Mesenteric fat pad (tissue), 1 donor: ENCODE measurements around the gene SLC35F3. TPM values are rescaled to one million over a fixed set of nuclear protein-coding genes. Genes with fewer than 3 reads are reported as not detected.
"Not testable (repeated sequence)": the region's sequence is repeated elsewhere in the genome, so short reads cannot be mapped to it uniquely, and the experiment has no call there.

Source experiments
- DNase-seq: peaks from one replicate; pipeline ENCODE4 v3.0.0-alpha.2; 2020; ENCODE audit warnings: low spot score
- total RNA-seq: library from RNA; stranded (reverse); fragmentation: NEBNext Ultra II Directional; extraction: Animal tissue kit (Norgen Biotek cat#: 25700); gene quantifications from one replicate; pipeline ENCODE4 v1.2.1, GENCODE V29; 2021
- donor health status: DM: yes; HTN: yes; CAD: no.

The SLC35F3 gene
- total RNA-seq, 1 donor from 2014 or later: not detected

DNA sequence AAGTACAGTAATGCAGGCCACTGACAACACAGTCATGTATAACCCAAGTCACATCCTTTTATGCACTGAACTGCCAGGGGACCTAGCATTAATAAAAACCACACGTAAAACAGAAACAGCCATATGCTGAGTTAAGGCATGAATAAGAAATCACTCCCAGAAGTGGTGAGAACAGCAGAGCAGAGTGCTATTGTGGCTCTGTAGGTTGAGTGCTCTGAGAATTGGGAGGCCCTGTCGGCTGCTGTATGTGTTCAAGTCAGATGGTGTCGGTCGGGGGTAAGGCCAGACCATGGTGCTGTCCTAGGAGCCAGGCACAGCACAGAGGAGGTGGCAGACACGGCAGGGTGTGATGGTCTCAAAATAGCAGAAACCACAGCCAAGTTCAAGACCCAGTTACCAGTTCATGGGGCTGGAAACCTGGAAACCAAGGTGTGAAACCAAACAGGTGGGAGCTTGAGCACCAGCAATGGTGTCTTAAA lies 342.2 kb downstream of the SLC35F3 start:
- DNase-seq: no peak

DNA sequence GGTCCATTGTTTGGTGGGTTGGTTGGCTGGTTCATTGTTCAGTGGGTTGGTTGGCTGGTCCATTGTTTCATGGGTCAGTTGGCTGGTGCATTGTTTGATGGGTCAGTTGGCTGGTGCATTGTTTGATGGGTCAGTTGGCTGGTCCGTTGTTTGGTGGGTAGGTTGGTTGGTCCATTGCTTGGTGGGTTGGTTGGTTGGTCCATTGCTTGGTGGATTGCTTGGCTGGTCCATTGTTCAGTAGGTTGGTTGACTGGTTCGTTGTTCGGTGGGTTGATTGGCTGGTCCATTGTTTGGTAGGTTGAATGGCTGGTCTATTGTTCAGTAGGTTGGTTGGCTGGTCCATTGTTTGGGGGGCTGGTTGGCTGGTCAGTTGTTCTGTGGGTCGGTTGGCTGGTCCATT lies 343.3 kb downstream of the SLC35F3 start:
- DNase-seq: not testable (repeated sequence)

DNA sequence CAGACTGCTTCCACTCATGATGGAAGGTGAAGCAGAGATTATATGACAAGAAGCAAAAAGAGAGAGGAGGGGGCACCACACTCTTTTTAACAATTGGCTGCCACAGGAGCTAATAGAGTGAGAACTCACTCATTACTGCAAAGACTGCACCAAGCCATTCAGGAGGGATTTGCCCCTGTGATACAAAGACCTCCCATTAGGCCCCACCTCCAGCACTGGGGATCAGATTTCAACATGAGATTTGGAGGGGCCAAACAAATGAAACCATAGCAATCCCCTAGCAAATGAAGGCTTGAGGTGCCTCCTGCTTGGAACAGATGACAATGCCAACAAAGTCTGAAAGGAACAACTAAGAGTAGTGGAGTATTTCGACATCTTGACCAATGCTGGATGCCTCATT lies 346.3 kb downstream of the SLC35F3 start:
- no peak for DNase-seq

DNA sequence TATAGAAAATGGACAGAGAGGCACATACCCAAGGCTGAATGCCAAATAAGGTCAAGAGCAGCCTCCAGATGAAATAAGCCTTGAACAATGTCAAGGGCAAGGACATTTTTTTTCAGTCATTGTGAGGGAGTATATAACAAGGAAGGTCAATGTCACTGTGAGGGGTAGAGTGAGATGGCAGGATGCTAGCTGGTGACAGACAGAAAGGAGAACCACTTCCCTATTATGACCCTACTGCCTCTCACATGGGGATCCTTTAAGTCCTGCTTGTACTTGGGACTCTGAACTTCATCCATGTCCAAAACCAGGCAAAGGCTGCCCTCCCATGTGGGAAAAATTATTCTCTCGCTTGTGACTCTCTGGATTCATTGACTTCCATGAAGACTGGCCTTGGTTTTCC lies 349.3 kb downstream of the SLC35F3 start:
- no peak for DNase-seq

DNA sequence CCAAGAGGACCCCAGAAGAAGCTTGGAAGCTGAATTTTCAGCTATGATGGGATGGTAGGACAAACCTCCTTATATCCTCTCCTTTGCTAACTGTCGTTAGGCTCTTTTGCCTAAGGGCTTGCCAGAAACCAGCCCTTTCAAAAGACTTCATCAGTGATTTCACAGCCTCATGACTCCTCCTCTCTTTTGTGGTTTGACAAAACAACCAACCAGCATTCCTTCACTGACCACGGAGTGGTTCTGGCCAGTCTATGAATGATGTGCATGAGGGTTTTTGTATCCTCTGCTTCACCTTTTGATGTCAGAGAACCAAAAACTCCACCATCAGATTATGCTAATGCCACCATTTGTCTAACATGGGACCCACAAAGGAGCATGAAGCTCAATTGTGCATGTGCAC lies 351.9 kb downstream of the SLC35F3 start:
- no peak for DNase-seq

DNA sequence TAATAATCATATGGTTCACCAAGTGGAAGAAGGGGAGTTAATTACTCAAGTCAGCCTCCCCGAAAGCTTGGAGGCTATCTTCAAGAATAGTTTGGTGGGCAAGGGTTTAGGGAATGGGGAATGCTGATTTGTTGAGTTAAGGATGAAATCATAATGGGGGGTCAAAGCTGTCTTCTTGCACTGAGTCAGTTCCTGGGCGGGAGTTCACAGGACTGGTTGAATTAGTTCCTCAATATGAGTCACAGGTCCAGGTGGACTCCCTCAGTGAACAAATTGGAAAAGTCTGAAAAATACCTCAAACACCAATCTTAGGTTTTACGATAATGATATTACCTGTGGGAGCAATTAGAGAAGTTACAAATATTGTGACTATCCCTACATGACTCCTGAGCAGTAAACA lies 353.6 kb downstream of the SLC35F3 start:
- no peak for DNase-seq

DNA sequence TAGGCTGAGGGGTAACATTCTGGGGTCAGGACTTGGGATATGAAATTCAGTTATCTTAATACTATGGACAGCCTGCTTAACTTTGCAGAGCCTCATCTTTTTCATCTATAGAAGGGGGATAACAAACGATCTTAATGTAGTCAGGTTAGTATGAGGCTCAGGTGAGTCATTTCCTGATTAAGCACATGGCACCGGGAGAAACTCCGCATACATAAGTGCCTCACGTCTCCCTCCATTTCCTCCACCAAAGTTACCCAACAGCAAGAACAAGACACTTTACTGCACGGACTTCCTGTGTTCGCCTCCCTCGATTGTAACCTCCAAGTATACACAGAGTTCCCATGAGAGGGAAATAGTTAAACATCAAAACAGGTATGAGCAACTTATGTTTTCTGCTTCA lies 356.1 kb downstream of the SLC35F3 start:
- DNase-seq: no peak

DNA sequence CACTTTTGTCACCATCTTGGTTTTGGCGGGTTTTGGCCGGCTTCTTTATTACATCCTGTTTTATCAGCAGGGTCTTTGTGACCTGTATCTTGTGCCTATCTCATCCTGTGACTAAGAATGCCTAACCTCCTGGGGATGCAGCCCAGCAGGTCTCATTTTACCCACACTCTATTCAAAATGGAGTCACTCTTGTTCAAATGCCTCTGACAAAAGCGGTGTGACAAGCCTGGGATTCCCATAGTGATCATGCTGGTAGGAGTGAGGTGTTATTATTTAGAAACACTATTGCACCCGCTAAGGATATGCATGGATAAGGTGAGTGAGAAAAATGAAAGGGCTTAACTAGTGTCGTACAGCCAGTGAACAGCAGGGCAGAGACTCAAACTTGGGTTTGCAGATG lies 357.1 kb downstream of the SLC35F3 start:
- DNase-seq: no peak

DNA sequence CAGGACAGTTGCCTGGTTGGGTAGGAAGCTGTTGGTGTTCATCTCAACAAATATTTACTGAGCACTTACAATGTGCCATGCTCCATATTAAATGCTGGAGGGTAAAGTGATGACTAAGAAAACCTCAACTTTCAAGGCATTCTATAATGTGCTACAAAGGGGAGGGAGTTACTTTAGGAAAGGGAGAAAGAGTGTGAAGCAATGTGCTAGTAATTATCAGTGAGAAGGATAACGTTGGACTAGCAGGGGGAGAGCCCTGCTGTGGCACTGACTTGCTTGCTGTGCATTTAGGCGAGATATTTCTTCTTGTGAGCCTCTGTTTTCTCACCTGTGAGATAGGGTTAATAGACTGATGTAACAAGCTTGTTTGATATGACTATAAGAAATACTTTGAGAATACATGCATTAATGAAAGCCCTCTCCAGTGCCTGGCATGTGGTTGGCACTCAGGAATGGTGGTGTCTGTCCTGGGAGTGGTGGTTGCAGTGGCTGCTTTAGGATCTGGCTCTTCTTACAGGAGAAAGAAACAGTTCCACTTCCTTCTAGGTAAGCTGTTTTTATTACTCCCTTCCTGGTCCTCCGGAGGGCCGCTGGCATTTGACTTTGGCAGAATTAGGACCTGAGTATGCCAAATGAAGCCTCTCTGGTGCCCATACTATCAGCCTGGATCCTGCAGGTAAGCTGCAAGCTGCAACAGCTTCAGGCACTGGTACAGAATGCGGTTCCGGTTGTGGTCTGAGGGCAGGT lies 357.7 kb downstream of the SLC35F3 start:
- no peak for DNase-seq

DNA sequence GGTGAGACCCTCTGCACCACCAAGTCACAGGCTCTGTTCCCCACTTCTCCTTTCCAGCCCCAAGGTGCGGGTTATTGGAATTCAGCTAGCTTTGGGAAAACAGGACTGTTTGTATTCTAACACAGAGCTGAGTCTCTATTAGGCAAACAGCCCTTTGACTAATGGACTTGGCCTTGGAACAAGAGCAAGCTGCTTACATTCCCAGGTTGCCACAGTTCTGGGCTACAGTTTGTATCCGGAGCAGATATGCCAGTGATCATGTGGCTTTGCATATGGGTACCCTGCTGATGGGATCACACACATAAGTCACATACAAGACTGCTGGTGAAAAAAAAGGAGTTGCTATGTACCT lies 358.3 kb downstream of the SLC35F3 start:
- no peak for DNase-seq

DNA sequence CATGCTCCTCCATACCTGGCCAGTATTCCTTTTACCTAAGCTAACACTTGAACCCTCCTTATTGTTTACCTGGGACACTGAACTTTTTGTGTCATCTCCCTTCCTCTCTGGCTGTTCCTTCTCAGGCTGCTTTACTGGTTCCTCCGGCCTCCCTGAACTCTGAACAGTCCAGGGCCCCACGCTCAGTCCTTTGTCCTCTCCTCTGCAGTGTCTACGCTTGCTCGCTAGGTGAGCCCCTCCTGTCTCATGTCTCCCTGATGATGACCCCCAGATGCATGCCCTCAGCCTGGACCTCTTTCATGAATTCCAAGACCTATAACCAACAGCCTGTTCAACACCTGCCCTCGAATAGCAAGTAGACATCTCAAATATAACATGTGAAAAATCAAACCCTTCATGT lies 360.4 kb downstream of the SLC35F3 start:
- DNase-seq: no peak

DNA sequence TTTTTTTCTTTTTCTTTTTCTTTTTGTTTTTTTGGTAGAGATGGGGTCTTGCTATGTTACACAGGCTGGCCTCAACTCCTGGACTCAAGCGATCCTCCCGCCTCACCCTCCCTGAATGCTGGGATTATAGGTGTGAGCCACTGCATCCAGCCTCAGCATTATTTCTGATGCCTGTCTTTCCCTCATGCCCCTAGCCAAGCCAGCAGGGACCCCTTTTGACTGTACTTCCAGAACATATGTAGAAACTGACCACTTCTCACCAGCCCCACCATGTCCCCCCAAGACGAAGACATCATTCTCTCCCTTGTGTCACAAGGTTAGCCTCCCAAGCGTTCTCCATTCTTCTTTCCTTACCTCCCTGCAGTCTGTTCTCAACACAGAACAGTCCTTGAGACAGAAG lies 360.8 kb downstream of the SLC35F3 start:
- DNase-seq: no peak

DNA sequence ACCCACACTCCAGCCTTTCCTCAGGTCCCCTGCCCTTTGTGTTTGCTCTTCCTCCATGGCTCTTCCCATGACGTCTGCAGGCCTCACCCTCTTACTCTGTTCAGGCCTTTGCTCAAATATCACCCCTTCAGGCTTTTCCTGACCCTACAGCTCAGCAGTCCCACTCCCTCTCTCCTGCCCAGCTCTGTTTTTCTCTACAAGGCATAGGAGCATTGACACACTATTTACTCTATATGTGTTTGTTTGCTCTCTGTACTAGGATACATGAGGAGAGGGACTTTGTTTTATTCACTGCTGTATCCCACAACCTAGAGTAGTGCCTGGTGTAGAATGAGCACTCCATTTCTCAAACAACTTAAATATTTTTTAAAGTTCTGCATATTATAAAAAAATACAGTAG lies 361.4 kb downstream of the SLC35F3 start:
- no peak for DNase-seq

DNA sequence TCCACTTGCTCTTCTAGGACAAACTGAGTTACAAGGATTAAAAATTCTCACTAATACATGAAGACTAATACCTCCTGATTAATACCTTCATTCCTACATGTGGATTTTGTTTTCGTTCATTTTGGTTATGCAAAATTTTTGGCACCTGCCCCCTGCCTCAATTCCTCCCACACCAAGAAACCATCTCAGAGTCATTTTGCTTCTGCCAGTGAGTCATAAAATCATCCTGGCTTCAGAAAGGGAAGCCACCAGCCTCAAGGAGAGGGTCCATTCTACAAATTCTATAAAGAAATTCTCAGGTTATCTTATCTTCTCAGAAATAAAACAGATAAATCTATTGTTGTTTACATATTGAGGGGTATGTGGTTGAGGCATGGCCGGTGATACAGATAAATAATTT lies 365.6 kb downstream of the SLC35F3 start:
- no peak for DNase-seq

DNA sequence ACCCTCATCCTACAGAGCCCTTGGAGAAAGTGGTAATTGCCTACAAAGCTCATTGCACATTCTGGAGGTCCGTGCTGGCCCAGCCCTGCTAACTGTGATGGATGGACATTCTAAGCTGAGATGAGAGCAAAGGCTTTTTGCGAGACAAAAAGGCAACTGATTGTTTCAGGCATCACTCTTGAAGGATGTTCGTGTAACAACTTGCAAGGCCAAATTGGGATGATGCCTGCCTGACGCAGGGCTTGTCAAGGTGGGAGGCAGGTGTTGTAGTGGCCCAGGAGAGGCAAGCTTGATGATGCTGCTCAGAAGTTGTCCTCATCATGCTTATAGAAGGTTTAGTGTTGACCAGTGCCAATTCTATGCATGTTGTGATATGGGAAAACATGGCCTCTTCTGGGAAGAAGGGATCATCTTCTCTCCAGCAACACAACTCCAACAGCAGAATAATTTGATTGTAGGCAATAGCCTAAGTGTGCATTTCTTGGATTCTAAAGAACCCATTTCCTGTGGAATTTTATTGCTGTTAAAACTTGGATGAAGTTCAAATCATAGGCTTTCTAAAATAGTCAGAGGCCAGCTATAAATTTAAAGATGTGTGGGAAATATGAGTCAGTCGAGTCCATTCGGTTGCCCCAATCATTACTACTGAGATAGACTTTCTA lies 366.2 kb downstream of the SLC35F3 start:
- no peak for DNase-seq

DNA sequence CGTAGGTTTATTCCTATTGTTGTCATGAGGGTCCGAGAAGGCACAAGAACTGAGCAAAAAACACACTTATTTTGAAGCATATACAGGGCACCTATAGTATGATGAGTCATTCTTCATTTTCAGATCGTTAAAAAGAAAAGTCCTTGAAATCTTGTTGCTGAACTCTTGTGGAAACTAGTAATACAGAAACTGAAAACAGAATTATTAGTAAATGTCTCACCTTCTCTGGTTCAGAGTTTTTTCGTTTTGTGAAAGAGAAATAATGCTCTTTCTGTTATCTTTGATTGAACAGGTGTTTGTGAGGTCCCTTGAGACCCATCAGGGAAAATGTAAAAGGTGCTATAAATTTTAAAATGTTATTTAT lies 366.7 kb downstream of the SLC35F3 start:
- no peak for DNase-seq

DNA sequence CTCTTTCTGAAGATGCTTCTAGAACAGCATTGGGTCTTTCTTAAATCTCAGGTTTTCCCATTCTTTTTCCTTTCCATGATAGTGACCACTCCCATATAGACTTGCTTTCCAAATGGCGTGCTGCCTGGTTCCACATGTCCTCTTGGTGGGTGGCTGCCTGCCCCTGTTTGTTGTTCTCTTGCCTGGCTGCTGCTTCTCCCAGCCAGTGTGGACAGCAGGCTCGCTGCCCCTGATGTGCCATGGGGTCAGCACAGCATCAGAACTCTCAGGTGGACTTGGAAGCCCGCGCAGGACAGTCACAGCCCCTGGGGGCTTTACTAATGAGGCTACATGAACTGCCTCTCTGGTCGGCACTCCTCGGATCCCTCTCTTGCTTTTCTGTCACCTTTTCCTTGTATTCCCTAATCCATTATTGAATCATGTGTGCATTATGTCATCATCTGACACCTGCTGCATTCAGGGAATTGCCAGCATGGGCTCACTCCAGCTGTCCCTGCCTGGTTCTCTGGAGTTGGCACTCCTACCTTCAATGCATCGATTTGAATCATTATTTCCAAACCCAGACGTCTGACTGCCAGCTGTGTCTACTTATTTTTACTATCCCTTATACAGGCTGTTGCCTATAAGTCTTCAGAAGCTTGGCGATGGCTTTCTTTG lies 368.3 kb downstream of the SLC35F3 start:
- DNase-seq: no peak

DNA sequence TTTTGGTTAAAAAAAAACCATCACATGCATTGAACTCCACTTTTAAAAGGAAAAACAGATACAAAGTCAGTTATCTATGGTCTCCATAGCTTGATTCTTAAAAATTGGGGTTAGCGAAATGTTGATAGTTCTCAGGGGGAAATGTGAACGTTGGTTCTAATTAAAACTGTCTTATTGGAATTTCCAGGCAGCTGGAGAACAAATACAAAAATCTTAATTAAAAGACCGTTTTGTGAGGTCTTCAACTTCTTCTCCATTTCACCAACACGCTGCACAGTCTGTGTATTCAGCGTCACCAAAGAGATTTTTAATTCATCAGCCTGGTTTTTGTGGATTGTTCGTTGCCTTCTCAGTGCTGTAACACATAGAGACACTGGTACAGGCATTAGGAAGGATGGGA lies 369.5 kb downstream of the SLC35F3 start:
- DNase-seq: no peak

DNA sequence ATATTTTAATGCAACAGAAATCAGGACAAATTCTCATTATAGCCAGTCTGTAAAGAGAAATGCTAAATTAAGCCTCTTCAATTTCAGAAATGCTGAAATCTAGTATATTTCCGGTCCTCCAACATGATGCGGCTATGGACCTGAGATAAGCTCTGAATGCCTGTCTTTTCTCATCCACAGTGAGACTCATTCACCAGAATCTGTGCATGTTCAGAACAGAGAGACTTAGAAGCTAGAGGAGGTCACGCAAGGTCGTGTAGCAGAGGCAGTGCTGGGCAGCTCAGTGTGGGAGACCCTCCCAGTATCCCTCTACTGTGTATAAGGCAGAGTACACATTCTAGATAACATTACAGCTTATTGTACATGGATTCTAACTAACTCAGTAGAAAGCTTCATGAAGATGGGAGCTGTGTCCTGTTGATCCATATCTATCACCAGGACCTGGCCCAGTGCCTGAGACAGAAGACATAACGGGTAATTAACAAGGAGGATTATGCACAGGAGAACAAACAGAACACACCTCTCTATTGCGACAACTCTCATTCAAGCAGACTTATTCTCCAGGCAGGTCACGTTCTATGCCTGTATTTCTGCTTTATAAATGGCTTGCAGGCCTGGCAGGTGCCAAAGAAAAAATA lies 371.8 kb downstream of the SLC35F3 start:
- DNase-seq: no peak

DNA sequence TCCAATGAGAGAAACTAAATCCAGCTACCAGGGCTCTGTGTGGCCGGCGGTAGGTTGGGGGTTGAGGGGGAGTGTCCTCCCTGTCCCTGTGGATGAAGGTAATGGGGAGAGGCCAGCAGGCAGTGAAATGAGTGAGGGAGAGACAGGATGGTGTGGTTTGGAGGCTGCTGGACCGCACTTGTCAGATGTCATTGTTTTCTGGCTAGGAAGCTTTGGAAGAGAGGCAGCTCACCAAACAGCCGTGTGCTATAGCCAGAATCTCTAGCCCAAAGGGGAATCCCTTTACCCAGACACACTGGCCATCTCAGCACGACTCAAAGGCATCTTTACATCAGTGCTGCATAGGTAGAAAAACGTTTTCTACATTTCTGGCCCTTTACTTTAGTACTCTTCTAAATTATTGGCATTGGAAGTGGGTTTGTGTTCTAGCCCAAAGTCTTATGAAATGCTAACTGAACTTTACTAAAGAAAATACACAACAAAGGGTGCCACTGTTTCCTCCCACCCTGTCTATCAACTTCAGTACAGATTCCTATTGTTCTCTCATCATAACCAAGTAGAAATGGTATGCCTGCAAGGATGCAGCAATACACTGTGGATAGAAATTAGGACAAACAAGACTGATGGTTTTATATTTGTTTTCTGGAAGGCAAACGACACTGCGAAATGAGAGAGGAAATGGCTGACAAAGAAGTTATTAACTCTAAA lies 372.8 kb downstream of the SLC35F3 start:
- no peak for DNase-seq

DNA sequence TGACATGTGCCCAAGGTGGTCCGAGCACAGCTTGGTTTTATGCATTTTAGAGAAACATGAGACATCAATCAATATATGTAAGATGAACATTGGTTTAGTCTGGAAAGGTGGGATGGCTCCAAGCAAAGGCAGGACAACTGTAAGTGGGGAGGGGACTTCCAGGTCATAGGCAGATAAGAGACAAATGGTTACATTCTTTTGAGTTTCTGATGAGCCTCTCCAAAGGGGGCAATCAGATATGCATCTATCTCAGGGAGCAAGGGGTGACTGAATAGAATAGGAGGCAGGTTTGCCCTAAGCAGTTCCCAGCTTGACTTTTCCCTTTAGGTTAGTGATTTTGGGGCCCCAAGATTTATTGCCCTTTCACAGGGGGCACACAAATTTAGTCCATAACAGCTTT lies 374.5 kb downstream of the SLC35F3 start:
- no peak for DNase-seq

DNA sequence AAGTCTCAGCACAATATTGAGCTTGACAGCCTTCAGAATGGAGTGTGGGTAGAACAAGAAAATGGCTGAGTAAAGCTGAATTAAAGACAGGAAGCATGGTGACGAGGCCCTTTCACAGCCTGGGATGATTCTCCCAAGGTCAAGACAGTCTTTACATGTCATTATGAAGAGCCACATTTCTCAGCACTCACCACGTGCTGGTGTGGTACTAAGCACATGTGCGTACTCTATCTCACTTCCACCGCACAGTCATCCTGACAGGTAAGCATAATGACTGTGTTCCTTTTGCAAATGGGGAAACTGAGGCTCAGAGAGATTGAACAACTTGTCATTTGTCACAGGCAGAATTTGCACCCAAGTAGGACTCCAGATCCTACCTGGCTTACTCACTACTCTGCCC lies 376.0 kb downstream of the SLC35F3 start:
- no peak for DNase-seq
